PC-9 (cell line): Measurements from ENCODE around the gene GPER1.

Source experiments
- CTCF ChIP-seq: fragments of 200-600 bp; sonication (generic); conservative IDR thresholded peaks from 2 replicates; pipeline ENCODE4 v1.6.1; 2017; ENCODE audit warnings: mixed run types, antibody characterized with exemption, mild to moderate bottlenecking, moderate library complexity
- EZH2 ChIP-seq: fragments of 200-600 bp; sonication (generic); IDR thresholded peaks from 2 replicates; pipeline ENCODE4 v1.8.0; 2017; ENCODE audit warnings: antibody characterized with exemption, low read depth

GRCh38 chr7:1124164-1124563, 36.3 kb downstream of the GPER1 start:
- TF ChIP-seq CTCF (no peak), EZH2 (no peak)
